GM20000 (cell line): ENCODE data around the gene PCDHGB3.
"Not testable (repeated sequence)": the region's sequence is repeated elsewhere in the genome, so short reads cannot be mapped to it uniquely, and the experiment has no call there.

Experiments
- DNase-seq: peaks from one replicate; pipeline ENCODE4 v3.0.0; 2012; ENCODE audit warnings: low spot score
- CTCF ChIP-seq: IDR thresholded peaks from 2 replicates; pipeline ENCODE4 v1.5.1; 2012; ENCODE audit warnings: mild to moderate bottlenecking, control low read depth; ENCODE audit errors: extremely low read depth, missing control alignments

The PCDHGB3 gene

GRCh38 chr5:141382469-141383294, 12.6 kb downstream of the PCDHGB3 start, which contains the start of gene PCDHGA7:
Gene PCDHGA7, plus strand, starts transcription at chr5:141382742. Its CDS starts 158 bp downstream, at chr5:141382900.
- peak; percentile 65 for DNase-seq
- peak; percentile 30 for TF ChIP-seq CTCF

GRCh38 chr5:141383345-141383744, 13.3 kb downstream of the PCDHGB3 start:
- no peak for TF ChIP-seq CTCF
- DNase-seq: no peak

- no peak for TF ChIP-seq CTCF
These were observed 14.6 kb downstream of the PCDHGB3 start for GRCh38 chr5:141384471-141385267.

GRCh38 chr5:141387557-141388311, 17.7 kb downstream of the PCDHGB3 start, which contains the start of gene PCDHGB4:
Gene PCDHGB4, plus strand, starts transcription at chr5:141387698. Its CDS starts 187 bp downstream, at chr5:141387885.
- TF ChIP-seq CTCF: peak; percentile 47
- not testable (repeated sequence) for DNase-seq

More at GRCh38 chr5:141384471-141385267, 14.6 kb downstream of the PCDHGB3 start:
- DNase-seq: no peak

GRCh38 chr5:141388661-141389060, 18.6 kb downstream of the PCDHGB3 start:
- no peak for DNase-seq
- TF ChIP-seq CTCF: no peak

- DNase-seq: no peak
- TF ChIP-seq CTCF: no peak
These were observed 19.4 kb downstream of the PCDHGB3 start for GRCh38 chr5:141389153-141390042.
